ENCODE data around the gene PAQR6. TPM values are rescaled to one million over a fixed set of nuclear protein-coding genes. Genes with fewer than 3 reads are reported as not detected.

The PAQR6 gene
- total RNA-seq, 2 experiments from 2014 or later: 4.4 to 4.9 TPM

- Mint-ChIP-seq H3K36me3 (peaks cover 10% of the 10 kb centered on the region), H3K27ac (no peak overlapping the region), H3K9me3 (no peaks in the 10 kb centered on the region), H3K4me3 (no peak overlapping the region), H3K4me1 (peaks cover 16% of the 10 kb centered on the region), H3K27me3 (no peaks in the 10 kb centered on the region)
- no peak for DNase-seq
Observed at GRCh38 chr1:156248323-156248683, 447 bp upstream of the PAQR6 start.

- H3K4me3 Mint-ChIP-seq: no peak overlapping the region
- no peak for DNase-seq
- H3K4me1 Mint-ChIP-seq: peaks cover 16% of the 10 kb centered on the region
- peaks cover 10% of the 10 kb centered on the region for H3K36me3 Mint-ChIP-seq
- H3K27me3 Mint-ChIP-seq: no peaks in the 10 kb centered on the region
- no peaks in the 10 kb centered on the region for H3K9me3 Mint-ChIP-seq
- H3K27ac Mint-ChIP-seq: no peak overlapping the region
Observed at GRCh38 chr1:156246781-156247459, 936 bp downstream of the PAQR6 start.

- no peak for DNase-seq
- peaks cover 16% of the 10 kb centered on the region for H3K4me1 Mint-ChIP-seq
- no peaks in the 10 kb centered on the region for H3K27me3 Mint-ChIP-seq
- peak overlapping the region; percentile 42 for H3K27ac Mint-ChIP-seq
- no peaks in the 10 kb centered on the region for H3K9me3 Mint-ChIP-seq
- no peak overlapping the region for H3K4me3 Mint-ChIP-seq
- H3K36me3 Mint-ChIP-seq: peaks cover 10% of the 10 kb centered on the region
Observed at GRCh38 chr1:156246241-156246780, 1.5 kb downstream of the PAQR6 start.

GRCh38 chr1:156245451-156246232, 2.2 kb downstream of the PAQR6 start:
- peaks cover 10% of the 10 kb centered on the region for H3K36me3 Mint-ChIP-seq
- H3K4me3 Mint-ChIP-seq: peak overlapping the region; percentile 71
- H3K27me3 Mint-ChIP-seq: no peaks in the 10 kb centered on the region
- H3K9me3 Mint-ChIP-seq: no peaks in the 10 kb centered on the region
- H3K4me1 Mint-ChIP-seq: peaks cover 16% of the 10 kb centered on the region
- peak; percentile 51 for DNase-seq
- peak overlapping the region; percentile 73 for H3K27ac Mint-ChIP-seq

- peak overlapping the region; percentile 12 for H3K27ac Mint-ChIP-seq
- no peak for DNase-seq
- no peaks in the 10 kb centered on the region for H3K9me3 Mint-ChIP-seq
- peaks cover 12% of the 10 kb centered on the region for H3K36me3 Mint-ChIP-seq
- peaks cover 16% of the 10 kb centered on the region for H3K4me1 Mint-ChIP-seq
- H3K27me3 Mint-ChIP-seq: no peaks in the 10 kb centered on the region
- H3K4me3 Mint-ChIP-seq: peak overlapping the region; percentile 71
Observed at GRCh38 chr1:156244712-156245111, 3.1 kb downstream of the PAQR6 start.

- peaks cover 9% of the 10 kb centered on the region for H3K36me3 Mint-ChIP-seq
- H3K9me3 Mint-ChIP-seq: no peaks in the 10 kb centered on the region
- H3K27ac Mint-ChIP-seq: no peak overlapping the region
Observed at GRCh38 chr1:156244126-156244525, 3.7 kb downstream of the PAQR6 start.

GRCh38 chr1:156242738-156243137, 5.1 kb downstream of the PAQR6 start:
- no peaks in the 10 kb centered on the region for H3K27me3 Mint-ChIP-seq
- peaks cover 13% of the 10 kb centered on the region for H3K36me3 Mint-ChIP-seq
- H3K9me3 Mint-ChIP-seq: no peaks in the 10 kb centered on the region
- no peak overlapping the region for H3K27ac Mint-ChIP-seq
- DNase-seq: no peak
- no peak overlapping the region for H3K4me3 Mint-ChIP-seq
- peaks cover 23% of the 10 kb centered on the region for H3K4me1 Mint-ChIP-seq

More at GRCh38 chr1:156244126-156244525, 3.7 kb downstream of the PAQR6 start:
- H3K4me3 Mint-ChIP-seq: no peak overlapping the region
- DNase-seq: no peak
- H3K27me3 Mint-ChIP-seq: no peaks in the 10 kb centered on the region
- peaks cover 16% of the 10 kb centered on the region for H3K4me1 Mint-ChIP-seq

GRCh38 chr1:156241926-156242325, 5.9 kb downstream of the PAQR6 start, which contains the start of gene BGLAP:
TSS of gene BGLAP (plus strand) at chr1:156242184. CDS start at chr1:156242232, 48 bp downstream.
- Mint-ChIP-seq H3K4me3 (no peak within 1 kb of the TSS), H3K4me1 (peaks cover 23% of the 10 kb centered on the region), H3K9me3 (no peaks in the 10 kb centered on the region), H3K27me3 (no peaks in the 10 kb centered on the region), H3K36me3 (peaks cover 13% of the 10 kb centered on the region), H3K27ac (no peak within 1 kb of the TSS)
- no peak for DNase-seq

- no peak overlapping the region for H3K4me3 Mint-ChIP-seq
Observed at GRCh38 chr1:156241311-156241811, 6.5 kb downstream of the PAQR6 start.

GRCh38 chr1:156238248-156238647, 9.6 kb downstream of the PAQR6 start:
- DNase-seq: no peak
- Mint-ChIP-seq H3K27me3 (no peaks in the 10 kb centered on the region), H3K36me3 (peaks cover 21% of the 10 kb centered on the region), H3K9me3 (no peaks in the 10 kb centered on the region), H3K4me3 (no peak overlapping the region), H3K4me1 (peaks cover 8% of the 10 kb centered on the region), H3K27ac (peak overlapping the region; percentile 45)

More at GRCh38 chr1:156241311-156241811, 6.5 kb downstream of the PAQR6 start:
- Mint-ChIP-seq H3K9me3 (no peaks in the 10 kb centered on the region), H3K4me1 (peaks cover 23% of the 10 kb centered on the region), H3K27ac (no peak overlapping the region), H3K36me3 (peaks cover 17% of the 10 kb centered on the region), H3K27me3 (no peaks in the 10 kb centered on the region)
- no peak for DNase-seq

GRCh38 chr1:156236164-156236563, 11.7 kb downstream of the PAQR6 start:
- no peak overlapping the region for H3K4me3 Mint-ChIP-seq
- H3K4me1 Mint-ChIP-seq: peaks cover 10% of the 10 kb centered on the region
- H3K27me3 Mint-ChIP-seq: no peaks in the 10 kb centered on the region
- H3K9me3 Mint-ChIP-seq: no peaks in the 10 kb centered on the region
- no peak for DNase-seq
- peaks cover 21% of the 10 kb centered on the region for H3K36me3 Mint-ChIP-seq
- no peak overlapping the region for H3K27ac Mint-ChIP-seq

- H3K9me3 Mint-ChIP-seq: no peaks in the 10 kb centered on the region
- H3K36me3 Mint-ChIP-seq: peaks cover 23% of the 10 kb centered on the region
- H3K27ac Mint-ChIP-seq: peak overlapping the region; percentile 43
Observed at GRCh38 chr1:156233426-156234127, 14.3 kb downstream of the PAQR6 start.

GRCh38 chr1:156232201-156232894, 15.5 kb downstream of the PAQR6 start:
- Mint-ChIP-seq H3K9me3 (no peaks in the 10 kb centered on the region), H3K27ac (peak overlapping the region; percentile 43), H3K4me3 (no peak overlapping the region), H3K27me3 (no peaks in the 10 kb centered on the region), H3K4me1 (peaks cover 10% of the 10 kb centered on the region), H3K36me3 (peaks cover 23% of the 10 kb centered on the region)
- no peak for DNase-seq

More at GRCh38 chr1:156233426-156234127, 14.3 kb downstream of the PAQR6 start:
- no peak overlapping the region for H3K4me3 Mint-ChIP-seq
- no peak for DNase-seq
- peaks cover 15% of the 10 kb centered on the region for H3K4me1 Mint-ChIP-seq
- no peaks in the 10 kb centered on the region for H3K27me3 Mint-ChIP-seq

GRCh38 chr1:156230473-156230837, 17.4 kb downstream of the PAQR6 start:
- Mint-ChIP-seq H3K27ac (no peak overlapping the region), H3K36me3 (peaks cover 21% of the 10 kb centered on the region), H3K27me3 (no peaks in the 10 kb centered on the region), H3K4me1 (peaks cover 23% of the 10 kb centered on the region), H3K9me3 (no peaks in the 10 kb centered on the region), H3K4me3 (no peak overlapping the region)
- DNase-seq: no peak

All from activated naive CD8-positive, alpha-beta T cell treated with anti-CD3 and anti-CD28 coated beads for 36 hours (primary cell).